Measurements from ENCODE around the gene HNRNPUL2. TPM values are rescaled to one million over a fixed set of nuclear protein-coding genes. Genes with fewer than 3 reads are reported as not detected.

Gene HNRNPUL2
- total RNA-seq, 1 experiment from 2014 or later, result 14.4 TPM

DNA sequence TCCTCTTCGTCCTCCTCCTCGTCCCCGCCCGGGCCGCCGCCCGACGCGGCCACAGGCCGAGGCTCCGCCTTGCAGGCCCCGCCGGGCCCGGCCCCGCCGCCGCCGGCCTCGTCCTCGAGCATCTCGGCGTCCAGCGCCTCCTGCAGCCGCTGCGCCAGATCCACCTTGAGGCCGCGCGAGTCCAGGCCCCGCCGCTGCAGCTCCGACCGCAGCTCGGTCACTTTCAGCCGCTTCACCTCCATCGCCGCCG is 417 bp downstream of the HNRNPUL2 start:
- DNase-seq (ENCODE audit: low read depth), result no peak

DNA sequence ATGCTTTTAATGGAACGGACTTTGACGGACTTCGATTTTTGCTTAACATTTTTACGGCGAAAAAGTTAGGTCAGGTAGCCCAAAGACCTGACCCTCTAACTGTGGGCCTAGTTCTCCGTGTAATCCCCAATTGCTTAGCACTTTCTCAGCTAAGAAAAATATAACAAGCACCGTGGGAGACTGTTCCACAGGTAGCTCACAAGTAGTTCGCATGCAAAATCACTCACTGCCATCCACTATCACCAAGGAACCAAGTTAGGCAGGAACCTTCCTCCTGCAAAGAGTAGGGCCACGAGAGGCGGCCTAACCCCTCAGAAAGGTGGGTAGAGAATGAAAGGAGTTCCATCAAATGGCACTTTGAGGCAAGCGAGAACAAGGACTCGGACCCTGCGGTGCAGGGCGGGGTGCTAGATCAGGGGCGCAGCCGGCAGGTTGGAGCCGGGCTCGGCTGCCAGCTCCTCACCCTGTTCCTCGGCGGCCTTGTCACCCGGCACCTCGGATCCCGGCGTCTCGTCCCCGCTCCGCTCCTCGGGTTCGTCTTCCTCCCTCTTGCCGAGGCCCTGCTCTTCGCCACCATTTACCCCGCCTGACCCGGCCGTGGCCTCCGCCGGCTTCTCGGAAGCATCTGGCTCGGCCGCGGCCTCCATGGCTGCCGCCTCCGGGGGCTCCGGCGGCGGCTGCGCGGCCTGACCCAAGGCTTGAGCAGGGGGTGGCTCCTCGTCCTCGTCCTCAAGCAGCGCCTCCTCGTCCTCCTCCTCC is 922 bp downstream of the HNRNPUL2 start:
- DNase-seq (ENCODE audit: low read depth), result no peak

DNA sequence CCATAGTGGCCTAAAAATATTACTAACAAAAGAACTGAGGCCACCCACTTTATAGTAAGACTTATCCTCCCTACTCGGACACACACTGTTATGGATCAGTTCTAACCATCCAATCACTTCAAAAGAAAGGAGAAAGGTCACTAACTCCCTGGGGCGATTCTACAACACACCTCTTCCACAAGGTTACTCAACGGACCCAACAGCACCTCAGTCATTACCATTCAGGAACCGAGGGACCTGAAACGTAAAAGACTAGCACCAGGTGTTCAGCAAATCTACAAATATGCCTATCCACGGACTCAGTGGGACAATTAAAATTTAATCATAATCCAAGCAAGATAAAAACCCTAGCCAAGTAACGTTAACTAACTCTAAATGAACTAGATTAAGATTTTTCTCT is 1.6 kb downstream of the HNRNPUL2 start:
- no peak for DNase-seq (ENCODE audit: low read depth)

DNA sequence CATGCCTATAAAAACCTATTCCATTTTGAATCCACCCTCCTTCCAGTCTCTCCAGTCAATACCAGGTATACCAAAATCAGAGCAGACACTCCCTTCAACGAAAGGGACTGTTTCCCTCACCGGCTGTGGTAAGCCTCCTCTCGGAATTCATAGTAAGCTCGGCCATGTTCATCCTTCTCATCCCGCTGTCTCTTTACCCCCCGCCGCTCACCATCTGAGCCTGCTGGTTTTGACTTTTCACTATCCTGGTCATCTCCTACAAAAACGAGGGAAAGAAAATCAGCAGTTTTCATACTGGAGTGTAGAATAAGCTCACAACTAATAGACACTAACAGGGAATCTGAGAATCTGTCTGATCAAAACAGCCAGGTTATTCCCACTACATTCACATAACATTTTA is 3.1 kb downstream of the HNRNPUL2 start:
- no peak for DNase-seq (ENCODE audit: low read depth)

DNA sequence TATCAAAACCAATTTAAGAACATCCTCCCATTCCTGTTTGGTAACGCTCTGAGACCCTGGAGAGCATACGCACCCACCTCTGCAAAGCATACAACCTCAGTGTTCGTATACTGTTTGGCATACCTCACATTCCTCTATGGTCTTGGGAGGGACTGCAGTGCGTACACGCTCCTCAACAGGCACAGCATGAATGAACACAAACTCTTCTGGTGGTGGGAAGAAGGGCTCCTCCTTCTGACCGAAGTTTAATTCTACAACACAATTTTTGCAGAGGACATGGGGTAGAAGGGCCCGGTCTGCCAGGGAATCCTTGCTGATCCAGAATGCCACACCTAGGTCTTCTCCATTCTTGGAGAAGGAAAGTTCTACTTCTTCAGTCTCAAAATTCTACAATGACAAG is 5.3 kb downstream of the HNRNPUL2 start:
- peak; percentile 33 for DNase-seq (ENCODE audit: low read depth)

DNA sequence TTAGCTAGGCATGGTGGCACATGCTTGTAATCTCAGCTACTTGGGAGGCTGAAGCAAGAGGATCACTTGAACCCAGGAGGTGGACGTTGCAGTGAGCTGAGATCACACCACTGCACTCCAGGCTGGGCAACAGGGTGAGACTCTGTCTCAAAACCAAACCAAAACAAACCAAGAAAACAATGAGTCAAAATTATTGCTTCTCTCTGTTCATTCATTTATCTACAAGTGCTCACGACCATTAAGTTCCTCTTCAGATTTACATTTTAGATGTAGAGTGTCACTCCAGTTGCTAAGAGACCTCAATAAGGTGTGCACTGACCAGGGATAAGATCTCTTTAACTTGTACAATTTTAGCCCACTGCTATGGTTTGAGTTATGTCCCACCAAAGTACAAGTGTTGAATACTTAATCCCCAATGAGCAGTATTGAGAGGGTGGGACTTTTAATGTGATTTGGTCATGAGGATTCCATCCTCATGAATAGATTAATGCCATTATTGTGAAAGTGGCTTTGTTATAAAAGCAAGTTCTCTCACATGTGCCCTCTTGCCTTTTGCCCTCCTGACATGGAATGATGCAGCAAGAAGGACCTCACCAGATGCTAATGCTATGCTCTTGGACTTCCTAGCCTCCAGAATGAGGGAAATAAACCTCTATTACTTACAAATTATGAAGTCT is 7.8 kb downstream of the HNRNPUL2 start:
- peak; percentile 25 for DNase-seq (ENCODE audit: low read depth)

DNA sequence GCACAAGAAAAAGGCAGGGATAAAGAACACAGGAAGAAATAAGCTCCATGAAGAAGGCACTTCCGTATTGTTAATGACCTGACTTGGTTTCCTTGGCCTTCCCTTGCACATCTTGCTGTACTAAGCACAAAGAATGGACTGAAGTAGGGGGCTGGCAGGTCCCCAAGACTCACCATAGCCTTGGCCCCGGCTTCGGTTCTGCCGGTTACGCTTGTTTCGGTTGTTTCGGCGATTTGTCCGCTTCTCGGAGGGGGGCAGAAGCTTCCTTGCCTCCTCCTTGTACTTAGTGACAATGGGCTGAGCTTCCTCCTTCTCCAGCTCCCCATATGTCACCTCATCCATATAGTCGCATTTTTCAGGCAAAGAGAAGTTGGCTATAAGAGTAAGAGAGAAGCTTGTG is 10.4 kb downstream of the HNRNPUL2 start:
- no peak for DNase-seq (ENCODE audit: low read depth)

DNA sequence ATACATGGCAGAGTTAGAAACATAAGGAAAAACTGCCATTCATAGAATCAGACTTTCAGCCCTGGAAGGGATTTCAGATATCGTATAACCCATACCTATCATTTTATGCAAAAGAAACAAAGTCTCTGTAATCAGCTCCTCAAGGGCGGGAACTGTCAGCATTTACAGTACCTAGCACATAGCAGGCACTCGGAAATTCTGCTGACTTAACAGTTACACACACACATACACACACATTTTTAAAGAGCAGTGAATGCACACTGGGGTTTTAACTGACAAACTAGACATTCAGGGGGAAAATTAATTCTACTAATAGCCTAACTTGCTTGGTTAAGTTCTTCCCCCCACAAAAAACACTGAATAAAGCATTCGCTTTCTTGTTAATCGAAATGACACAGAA is 11.1 kb downstream of the HNRNPUL2 start:
- DNase-seq (ENCODE audit: low read depth), result no peak

DNA sequence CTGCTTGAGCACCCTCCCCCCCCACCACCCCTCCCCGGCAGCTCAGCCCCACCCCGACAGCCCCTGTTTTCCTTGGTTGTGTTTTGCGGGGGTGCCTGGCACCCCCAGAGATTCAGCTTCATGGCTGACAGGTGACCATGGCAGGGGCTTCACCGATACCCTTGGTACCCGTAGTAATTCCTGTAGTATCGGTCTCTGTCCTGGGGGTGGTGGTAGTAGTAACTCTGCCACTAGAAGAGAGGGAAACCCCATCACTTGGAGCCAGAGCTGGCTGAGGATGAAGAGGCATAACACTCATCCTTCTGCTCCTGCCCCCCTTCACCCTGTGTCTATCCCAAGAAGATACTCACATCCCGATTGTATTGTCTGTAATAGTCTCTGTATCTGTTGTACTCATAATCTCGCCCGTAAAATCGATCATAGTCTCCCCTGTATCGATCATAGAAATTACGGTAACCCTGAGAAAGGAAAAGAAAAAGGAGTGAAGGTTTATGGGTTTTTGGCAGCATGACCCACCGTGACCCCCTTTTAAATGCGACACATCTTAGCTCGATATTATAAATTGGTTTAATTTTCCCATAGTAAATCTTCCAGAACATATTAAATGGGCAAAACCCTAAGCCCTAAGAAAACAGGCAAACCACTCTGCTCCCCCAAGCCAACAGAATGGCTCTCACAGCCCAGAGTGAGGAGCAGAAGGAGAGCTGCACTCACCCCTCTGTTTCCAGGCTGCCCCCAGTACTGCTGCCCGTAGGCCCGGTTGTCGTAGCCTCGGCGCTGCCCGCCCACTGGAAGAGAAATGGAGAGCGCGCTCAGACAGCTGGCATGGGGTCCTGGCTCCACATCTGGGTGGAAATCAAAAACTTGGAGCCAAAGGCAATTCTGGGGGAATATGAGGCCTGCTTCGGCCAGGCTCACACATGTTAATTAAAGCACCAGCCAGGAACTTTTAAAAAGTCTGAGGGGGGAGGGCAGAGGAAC is 11.8 kb downstream of the HNRNPUL2 start:
- no peak for DNase-seq (ENCODE audit: low read depth)

DNA sequence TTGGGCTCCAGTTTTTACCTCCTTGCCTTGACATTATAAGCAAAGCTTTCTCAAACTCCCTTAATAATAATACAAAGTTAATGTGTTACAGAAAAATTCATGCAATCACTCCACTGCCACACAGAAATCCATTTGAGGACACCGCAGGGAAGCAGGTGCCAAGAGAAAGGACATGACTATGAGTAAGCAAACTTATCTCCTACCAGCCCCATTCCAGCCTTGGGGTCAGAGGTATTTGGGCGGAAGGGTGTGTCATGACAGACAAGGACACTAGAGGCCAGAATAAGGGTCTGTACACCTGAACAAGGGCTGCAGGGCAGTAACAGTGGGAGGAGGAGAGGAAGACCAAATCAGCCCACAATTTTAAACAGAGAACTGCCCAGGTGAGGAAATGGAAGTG is 13.9 kb downstream of the HNRNPUL2 start:
- DNase-seq (ENCODE audit: low read depth), result no peak

DNA sequence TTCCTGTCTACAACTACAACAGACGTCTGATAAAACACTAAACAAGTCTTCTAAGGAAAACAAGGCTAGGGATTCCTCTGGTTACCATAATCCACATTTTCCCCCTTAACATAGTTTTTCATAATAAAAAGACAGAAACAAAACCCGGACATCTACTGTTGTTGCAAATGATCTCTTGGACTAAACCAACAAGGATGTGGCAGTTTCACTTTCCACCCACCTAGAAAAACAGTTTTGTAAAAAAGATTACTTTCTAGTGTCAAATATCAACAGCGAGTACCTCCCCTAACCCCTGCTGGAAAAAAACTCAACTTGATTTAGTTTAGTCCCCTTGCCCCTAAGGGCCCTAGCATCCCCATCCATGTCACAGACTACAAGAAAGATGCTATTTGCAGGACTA is 14.4 kb downstream of the HNRNPUL2 start:
- DNase-seq (ENCODE audit: low read depth), result no peak

DNA sequence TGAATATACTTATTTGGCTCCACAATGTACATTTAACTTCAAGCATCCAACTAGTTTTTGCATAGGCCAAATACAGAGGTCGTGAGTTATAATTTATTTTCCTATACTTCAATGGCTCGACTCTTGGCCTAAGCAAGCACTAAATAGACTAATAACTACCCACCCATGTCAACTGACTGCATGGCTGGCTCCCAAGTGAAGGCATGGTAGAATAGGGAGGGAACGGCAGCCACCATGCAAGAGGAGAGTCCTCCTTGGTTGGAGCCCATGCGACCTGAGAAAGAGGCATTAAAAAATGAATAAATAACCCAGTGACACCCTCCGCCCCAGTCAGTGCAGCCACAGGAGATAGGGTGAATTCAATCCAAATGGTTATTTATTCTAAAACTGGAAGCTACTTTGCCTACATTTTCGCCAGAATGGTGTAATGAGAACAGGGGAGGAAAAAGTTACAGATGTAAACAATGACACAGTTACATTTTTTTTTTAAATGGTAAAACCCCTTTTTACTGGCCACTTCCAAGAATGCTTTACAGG is 14.9 kb downstream of the HNRNPUL2 start:
- no peak for DNase-seq (ENCODE audit: low read depth)

DNA sequence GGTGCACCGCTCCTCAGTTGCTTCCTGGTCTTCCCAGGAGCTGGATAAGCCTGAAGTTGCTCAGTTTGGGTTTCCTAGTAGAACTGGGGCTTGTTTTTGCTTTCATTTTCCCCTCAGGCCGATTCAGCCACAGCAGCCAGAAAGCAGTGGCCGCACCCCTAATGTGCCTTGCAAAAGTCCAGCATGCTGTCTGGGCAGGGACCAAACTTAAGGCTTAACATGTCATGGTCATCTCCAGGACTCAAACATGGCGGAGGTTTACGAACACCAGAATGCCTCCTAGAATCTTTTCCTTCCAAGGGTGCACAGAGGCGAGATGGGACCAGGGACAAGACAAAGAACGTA is 17.3 kb downstream of the HNRNPUL2 start:
- DNase-seq (ENCODE audit: low read depth), result peak; percentile 33

DNA sequence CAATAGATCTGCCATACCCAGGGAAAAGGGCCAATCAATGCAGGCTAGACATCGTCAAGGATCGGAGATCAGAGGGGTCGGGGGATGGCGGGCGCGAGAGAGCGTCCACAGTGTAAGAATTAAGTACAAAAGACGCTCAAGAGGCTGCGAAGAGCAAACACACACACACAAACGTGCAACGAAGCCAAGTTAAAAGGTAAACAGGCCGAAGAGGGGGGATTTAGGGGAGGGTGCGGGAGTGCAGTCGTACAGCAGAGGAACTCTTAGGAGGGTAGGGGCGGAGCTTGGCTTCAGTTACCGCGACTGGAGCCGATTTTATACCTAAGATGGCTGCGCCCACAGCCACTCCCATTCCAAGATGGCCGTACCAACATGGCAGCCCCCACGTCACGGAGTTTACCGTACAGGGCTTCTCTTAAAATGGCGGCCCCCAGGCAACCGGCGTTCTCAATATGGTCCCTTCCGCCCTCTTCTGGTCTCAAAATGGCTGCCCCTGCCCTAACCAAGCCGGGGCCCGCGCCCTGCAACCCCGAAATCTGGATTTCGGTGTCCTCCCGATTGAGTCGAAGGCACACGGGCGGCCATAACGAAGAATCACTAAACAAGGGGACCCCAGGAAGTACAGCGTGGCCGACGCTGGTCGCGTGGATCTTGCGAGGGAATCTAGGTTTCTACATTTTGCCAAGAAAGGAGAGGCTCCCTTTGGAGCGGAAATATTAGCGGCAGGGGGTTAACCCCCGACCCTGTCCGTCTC is 17.8 kb downstream of the HNRNPUL2 start:
- peak; percentile 98 for DNase-seq (ENCODE audit: low read depth)

DNA sequence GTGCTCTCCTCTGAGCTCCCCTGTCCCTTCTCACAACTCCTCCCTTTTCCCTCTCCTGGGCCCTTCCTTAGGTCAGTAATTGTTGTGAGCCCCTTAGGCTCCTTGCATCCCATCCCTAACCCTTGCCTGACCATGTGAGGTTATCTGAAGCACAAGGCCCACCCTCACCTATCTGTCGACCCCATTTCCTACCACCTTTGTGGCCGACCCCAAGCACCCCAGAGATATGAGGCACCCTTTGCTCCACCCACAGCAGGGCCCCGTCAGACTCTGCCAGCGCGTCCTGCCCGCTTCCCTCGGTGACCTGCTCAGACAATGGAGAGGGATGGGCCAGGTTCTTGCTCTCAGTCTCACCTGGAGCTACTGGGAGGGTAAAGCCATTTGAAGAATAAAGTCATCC is 18.5 kb downstream of the HNRNPUL2 start:
- DNase-seq (ENCODE audit: low read depth), result no peak

DNA sequence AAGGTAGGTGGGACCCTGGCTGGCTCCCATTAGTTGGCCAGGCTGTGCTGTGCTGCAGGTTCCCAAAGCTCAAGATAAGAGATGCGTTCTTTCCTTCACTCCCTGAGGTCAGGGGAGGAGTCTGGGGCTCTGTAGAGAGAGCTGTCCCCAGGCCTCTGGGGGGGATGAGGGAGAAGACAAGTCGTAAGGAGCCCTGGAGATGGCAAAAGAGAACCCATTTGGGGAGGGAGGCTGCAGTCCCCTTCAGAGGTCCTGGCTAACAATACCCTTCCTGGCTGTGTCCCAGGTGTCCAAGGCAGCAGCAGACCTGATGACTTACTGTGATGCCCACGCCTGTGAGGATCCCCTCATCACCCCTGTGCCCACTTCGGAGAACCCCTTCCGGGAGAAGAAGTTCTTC is 18.9 kb downstream of the HNRNPUL2 start:
- no peak for DNase-seq (ENCODE audit: low read depth)

DNA sequence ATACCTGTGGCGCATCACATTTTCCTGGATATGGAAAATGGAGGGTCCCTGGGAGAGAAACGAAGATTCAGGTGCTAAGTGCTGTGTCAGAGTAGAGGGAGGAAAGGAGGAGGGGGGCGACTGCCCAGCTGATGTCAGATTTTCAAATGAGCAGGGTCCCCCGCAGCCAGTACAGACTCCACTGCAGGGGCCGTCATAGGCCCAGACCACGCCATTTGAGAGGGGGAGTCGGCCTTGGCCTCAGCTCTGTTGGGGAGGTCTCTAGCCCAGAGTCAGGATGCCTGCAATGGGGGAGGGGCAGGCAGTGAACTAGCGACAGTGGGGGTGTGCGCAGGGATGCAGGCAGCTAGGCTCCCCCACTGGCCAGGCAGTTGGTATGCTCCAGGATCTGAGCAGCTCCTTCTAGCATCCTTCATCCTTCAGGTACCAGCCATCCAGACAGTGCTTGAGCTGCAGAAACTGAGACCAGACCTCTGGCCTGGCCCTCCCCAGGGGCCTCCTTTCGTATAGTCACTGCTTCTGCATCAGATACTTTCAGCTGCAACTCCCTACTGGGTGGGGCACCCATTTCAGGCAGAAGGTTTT is 19.9 kb downstream of the HNRNPUL2 start, which contains the start of the genes BSCL2 and GNG3:
BSCL2 (minus strand) TSS at position 148 of the 585 bp plus-strand sequence. CDS start 229 bp downstream, outside the sequence.
GNG3 (plus strand) TSS at position 400 of the 585 bp plus-strand sequence. CDS start 620 bp downstream, outside the sequence.
- DNase-seq (ENCODE audit: low read depth), result no peak

DNA sequence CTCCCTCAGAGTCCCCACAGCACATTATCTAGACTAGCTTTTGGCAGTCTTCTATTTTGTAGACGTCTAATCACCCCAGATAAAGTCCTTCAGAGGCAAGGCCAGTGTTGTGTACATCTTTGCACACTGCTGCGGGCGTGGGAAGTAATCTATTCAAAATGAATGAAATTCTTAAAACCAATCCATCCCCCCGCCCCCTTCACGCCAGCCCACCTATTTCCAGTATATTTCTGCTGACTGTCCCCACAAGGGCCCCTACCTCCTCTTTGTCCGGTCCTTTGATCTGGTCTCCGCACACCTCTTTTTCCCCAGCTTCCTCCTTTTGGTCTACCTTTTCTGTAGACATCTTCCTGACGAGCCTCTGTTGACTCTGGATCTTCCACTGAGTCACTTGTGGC is 20.4 kb downstream of the HNRNPUL2 start:
- no peak for DNase-seq (ENCODE audit: low read depth)

DNA sequence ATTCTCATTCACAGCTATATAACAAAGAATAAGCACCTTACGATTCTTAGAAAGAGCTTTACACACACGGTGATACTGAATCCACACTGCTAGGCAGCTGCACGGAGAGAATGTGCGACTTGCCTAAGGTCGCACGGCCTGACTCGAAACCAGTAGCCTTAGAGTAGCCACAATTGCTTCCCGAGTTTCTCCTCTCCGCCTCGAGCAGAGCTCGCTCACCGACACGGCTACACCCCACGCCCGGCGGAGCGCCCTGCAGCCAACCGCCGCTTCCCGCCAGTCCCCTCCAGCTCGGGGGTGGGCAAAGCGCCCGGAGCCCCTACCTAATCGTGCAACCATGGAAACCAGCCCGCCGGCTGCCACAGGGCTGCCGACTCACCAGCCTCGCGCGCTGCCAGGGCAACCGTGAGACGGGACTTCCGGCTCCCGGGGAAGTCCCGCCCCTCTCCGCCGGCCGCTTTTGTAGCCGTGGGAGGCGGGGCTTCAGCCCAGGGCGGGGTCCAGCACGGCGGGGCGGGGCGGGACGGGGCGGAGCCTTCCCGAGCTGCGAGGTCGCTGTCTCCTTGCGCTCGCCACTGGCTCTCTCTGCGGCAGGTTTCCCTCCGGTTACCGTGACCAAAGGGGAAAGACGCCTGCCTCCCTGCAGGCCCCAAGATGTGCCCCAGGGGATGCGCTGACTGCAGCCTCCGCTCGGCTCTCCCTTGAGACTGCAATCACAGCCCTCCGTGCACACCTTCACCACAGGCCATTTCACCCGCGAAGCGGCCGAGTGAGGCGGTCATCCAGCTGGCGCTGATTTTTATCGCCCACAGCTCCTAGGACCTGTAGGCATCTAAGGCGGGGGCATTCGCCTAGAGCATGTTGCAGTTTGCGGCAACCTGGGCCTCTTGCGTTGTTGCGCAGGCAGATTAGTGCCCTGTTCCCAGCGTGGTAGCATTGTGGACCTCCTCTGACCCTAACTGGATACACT is 21.1 kb downstream of the HNRNPUL2 start:
- DNase-seq (ENCODE audit: low read depth), result peak; percentile 91

DNA sequence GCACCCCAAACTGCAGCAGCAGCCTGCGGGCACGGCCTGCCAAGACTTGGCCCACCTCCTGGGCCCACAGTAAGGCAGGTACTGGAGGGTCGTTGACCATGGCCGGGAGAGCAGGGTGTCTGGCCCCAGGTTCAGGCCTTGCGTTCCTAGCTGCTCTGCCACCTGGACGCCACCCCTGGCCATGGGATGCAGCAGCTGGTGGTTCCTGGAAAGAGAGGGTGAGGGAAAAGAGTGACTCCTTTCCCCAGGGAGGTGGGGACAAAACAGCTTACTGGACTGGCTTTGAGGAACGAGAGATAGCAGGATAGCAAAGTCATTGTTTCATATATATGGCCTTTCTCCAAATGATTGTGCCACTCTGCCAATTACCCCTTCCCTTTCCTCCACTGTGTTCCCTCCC is 21.8 kb downstream of the HNRNPUL2 start:
- peak; percentile 37 for DNase-seq (ENCODE audit: low read depth)

All from LHCN-M2 (cell line).